Measurements from ENCODE around the gene MYO1D.

The MYO1D gene

GRCh38 chr17:32504166-32504990, 372.5 kb downstream of the MYO1D start:
- DNase-seq (ENCODE audit: low read depth in 2 of 2): no peak

GRCh38 chr17:32503251-32504165, 373.4 kb downstream of the MYO1D start:
- DNase-seq (ENCODE audit: low read depth in 2 of 2): no peak

- DNase-seq (ENCODE audit: low read depth in 2 of 2): no peak
Observed at GRCh38 chr17:32502710-32503109, 374.2 kb downstream of the MYO1D start.

- no peak for DNase-seq (ENCODE audit: low read depth in 2 of 2)
Observed at GRCh38 chr17:32502013-32502412, 374.9 kb downstream of the MYO1D start.

GRCh38 chr17:32498391-32498790, 378.5 kb downstream of the MYO1D start:
- no peak for DNase-seq (ENCODE audit: low read depth in 2 of 2)

GRCh38 chr17:32497431-32498205, 379.3 kb downstream of the MYO1D start:
- no peak for DNase-seq (ENCODE audit: low read depth in 2 of 2)

- no peak for DNase-seq (ENCODE audit: low read depth in 2 of 2)
Observed at GRCh38 chr17:32496395-32497073, 380.4 kb downstream of the MYO1D start.

- DNase-seq (ENCODE audit: low read depth in 2 of 2): no peak
Observed at GRCh38 chr17:32495359-32496231, 381.3 kb downstream of the MYO1D start.

GRCh38 chr17:32494621-32495358, 382.1 kb downstream of the MYO1D start:
- DNase-seq (ENCODE audit: low read depth in 2 of 2): no peak

GRCh38 chr17:32493976-32494513, 382.9 kb downstream of the MYO1D start:
- no peak for DNase-seq (ENCODE audit: low read depth in 2 of 2)

GRCh38 chr17:32493571-32493970, 383.4 kb downstream of the MYO1D start:
- no peak for DNase-seq (ENCODE audit: low read depth in 2 of 2)

GRCh38 chr17:32492648-32493289, 384.2 kb downstream of the MYO1D start:
- DNase-seq (ENCODE audit: low read depth in 2 of 2): no peak

- DNase-seq (ENCODE audit: low read depth in 2 of 2): no peak
Observed at GRCh38 chr17:32492264-32492589, 384.7 kb downstream of the MYO1D start.

GRCh38 chr17:32491371-32492263, 385.3 kb downstream of the MYO1D start:
- DNase-seq (ENCODE audit: low read depth in 2 of 2): no peak

GRCh38 chr17:32490101-32490482, 386.8 kb downstream of the MYO1D start:
- DNase-seq (ENCODE audit: low read depth in 2 of 2): no peak

GRCh38 chr17:32489320-32490100, 387.4 kb downstream of the MYO1D start:
- DNase-seq (ENCODE audit: low read depth in 2 of 2): no peak

- no peak for DNase-seq (ENCODE audit: low read depth in 2 of 2)
Observed at GRCh38 chr17:32488604-32489180, 388.2 kb downstream of the MYO1D start.

Data from activated CD4-positive, alpha-beta T cell treated with anti-CD3 and anti-CD28 coated beads for 24 hours (primary cell).